K562 (cell line): ENCODE data around the gene ZNF318. TPM values are rescaled to one million over a fixed set of nuclear protein-coding genes. Genes with fewer than 3 reads are reported as not detected.
"Not testable (repeated sequence)": the region's sequence is repeated elsewhere in the genome, so short reads cannot be mapped to it uniquely, and the experiment has no call there.

Source experiments
- GABPA ChIP-seq: fragments of 200-800 bp; sonication (Bioruptor generic); conservative IDR thresholded peaks from 2 replicates; pipeline ENCODE4 v1.6.1; 2016; ENCODE audit warnings: low read depth, missing genetic modification characterization, missing compliant biosample characterization
- GABPB1 ChIP-seq: sonication (generic); formaldehyde crosslinking; IDR thresholded peaks from 2 replicates; pipeline ENCODE4 v1.8.0; 2022; ENCODE audit warnings: mild to moderate bottlenecking, missing genetic modification reagents
- HDAC2 ChIP-seq: fragments of 450-650 bp; IDR thresholded peaks from 2 replicates; pipeline ENCODE4 v1.6.1; 2016; ENCODE audit warnings: mild to moderate bottlenecking
- HOXB6 ChIP-seq: fragments of 250-450 bp; sonication (Bioruptor Pico); IDR thresholded peaks from 2 replicates; pipeline ENCODE4 v1.5.1; 2022; ENCODE audit warnings: mild to moderate bottlenecking, borderline replicate concordance
- NR4A1 ChIP-seq, 2 experiments: fragments of 250-450 bp in 1 of 2; fragments of 450-650 bp in 1 of 2; sonication (Bioruptor Pico) in 1 of 2; IDR thresholded peaks; 2 replicates each; pipeline versions ENCODE4 v1.4.0 to v1.6.1; 2016 to 2020; ENCODE audit warnings: mild to moderate bottlenecking in 2 of 2, missing compliant biosample characterization in 1 of 2, missing genetic modification characterization in 1 of 2, moderate library complexity in 1 of 2
- POLR2A ChIP-seq: fragments of 450-650 bp; conservative IDR thresholded peaks from 2 replicates; pipeline ENCODE4 v1.6.1; 2016
- ZBTB2 ChIP-seq: fragments of 450-650 bp; IDR thresholded peaks from 2 replicates; pipeline ENCODE4 v1.6.1; 2016; ENCODE audit warnings: antibody characterized with exemption
- ZNF76 ChIP-seq: fragments of 250-450 bp; sonication (Bioruptor Pico); IDR thresholded peaks from 2 replicates; pipeline ENCODE4 v1.4.0; 2020; ENCODE audit warnings: mild to moderate bottlenecking, moderate library complexity, borderline replicate concordance
- polyA plus RNA-seq, 8 experiments: library from polyadenylated mRNA; depleted of rRNA in 4 of 8; stranded (reverse) in 5 of 8; unstranded in 3 of 8; fragments of >200 nt; fragmentation: Nextera tagmentation in 2 of 8; fragmentation: Illumina TruSeq in 1 of 8; extraction: Ambion mirVana in 2 of 8; extraction: Trizol in 1 of 8; gene quantifications; 2 replicates each; pipeline versions ENCODE4 v1.2.1 to v1.2.3, GENCODE V29; 2011 to 2014; ENCODE audit warnings: inconsistent platforms in 1 of 8, missing spikeins in 1 of 8
- total RNA-seq, 7 experiments: library from RNA; depleted of rRNA in 6 of 7; stranded (reverse); fragments of >200 nt in 6 of 7; fragmentation: Illumina TruSeq in 2 of 7; extraction: Trizol in 2 of 7; gene quantifications; 2 replicates each; pipeline versions ENCODE4 v1.2.1 to v1.2.3, GENCODE V29; 2011 to 2021; ENCODE audit warnings: low replicate concordance in 1 of 7
- TF ChIP-seq, protein P1 (sequence below): fragments of 250-450 bp; sonication (Bioruptor Pico); IDR thresholded peaks from 2 replicates; pipeline ENCODE4 v1.5.0; 2021

ZNF318 gene
- total and polyA plus RNA-seq, 9 of the 15 experiments (the other 6 are each of a cell fraction or from before 2014, with no cell fraction given), result 3.2 to 19.0 (median 9.2) TPM

- TF ChIP-seq GABPB1 (CRISPR knock-in tag) (peak; percentile 38; the same call in 1 of the 2 replicates), ZNF76 (CRISPR knock-in tag) (0 out of 2 replicates have a peak, but pooled peaks have one; percentile 1), POLR2A (peak; percentile 2; the same call in 1 of the 2 replicates), HOXB6 (CRISPR knock-in tag) (0 out of 2 replicates have a peak, but pooled peaks have one; percentile 54), ZBTB2 (0 out of 2 replicates have a peak, but pooled peaks have one; percentile 39), NR4A1 (tag; IDR thresholded peaks at IDR 0.05) (peak; percentile 77), GABPA (tag) (0 out of 2 replicates have a peak, but pooled peaks have one; percentile 40), HDAC2 (0 out of 2 replicates have a peak, but pooled peaks have one; percentile 1)
- TF ChIP-seq, protein P1, sequence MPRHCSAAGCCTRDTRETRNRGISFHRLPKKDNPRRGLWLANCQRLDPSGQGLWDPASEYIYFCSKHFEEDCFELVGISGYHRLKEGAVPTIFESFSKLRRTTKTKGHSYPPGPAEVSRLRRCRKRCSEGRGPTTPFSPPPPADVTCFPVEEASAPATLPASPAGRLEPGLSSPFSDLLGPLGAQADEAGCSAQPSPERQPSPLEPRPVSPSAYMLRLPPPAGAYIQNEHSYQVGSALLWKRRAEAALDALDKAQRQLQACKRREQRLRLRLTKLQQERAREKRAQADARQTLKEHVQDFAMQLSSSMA (CRISPR knock-in tag), result 0 out of 2 replicates have a peak, but pooled peaks have one; percentile 18
- TF ChIP-seq NR4A1 (CRISPR knock-in tag; IDR thresholded peaks at IDR 0.05), result not testable (repeated sequence)
- TF ChIP-seq, all 486 proteins: peak for 22; not testable (repeated sequence) for 464
Observed at GRCh38 chr6:43370003-43370580, 645 bp upstream of the ZNF318 start (continued).
